Mucosa of descending colon (tissue), 3 donors: Measurements from ENCODE around the gene ARAP2. TPM values are rescaled to one million over a fixed set of nuclear protein-coding genes. Genes with fewer than 3 reads are reported as not detected.

Experiments
- ATAC-seq: fragments of 200-7000 bp; cut with Tn5 transposase; one replicate; pipeline ENCODE4 v1.9.1; 2020; ENCODE audit warnings: mild to moderate bottlenecking, moderate library complexity
- DNase-seq, 3 donors: peaks; one replicate each; pipeline ENCODE4 v3.0.0-alpha.2; 2020
- H3K36me3 ChIP-seq: fragments of 200-600 bp; one replicate; pipeline ENCODE4 v1.8.0; 2021; ENCODE audit warnings: low read depth, mild to moderate bottlenecking
- H3K4me1 ChIP-seq: fragments of 200-600 bp; one replicate; pipeline ENCODE4 v1.8.0; 2021; ENCODE audit warnings: low read depth, mild to moderate bottlenecking
- H3K4me3 ChIP-seq: fragments of 200-600 bp; one replicate; pipeline ENCODE4 v1.8.0; 2021; ENCODE audit warnings: mild to moderate bottlenecking
- H3K9me3 ChIP-seq: fragments of 200-600 bp; one replicate; pipeline ENCODE4 v1.8.0; 2021; ENCODE audit warnings: mild to moderate bottlenecking
- intact Hi-C, 2 donors: fragments of 100-400 bp; cut with DNase I in 1 of 2; cut with micrococcal nuclease in 1 of 2; formaldehyde crosslinking; loops; one replicate each; pipeline versions ENCODE4 v1.11.0 to v1.11.1; 2022; cut with DNase I, micrococcal nuclease
- total RNA-seq, 3 donors: library from RNA; stranded (reverse); fragmentation: NEBNext Ultra II Directional in 2 of 3; extraction: Animal tissue kit (Norgen Biotek cat#: 25700) in 2 of 3; gene quantifications; one replicate each; pipeline versions ENCODE4 v1.2.1 to v1.2.4, GENCODE V29; 2021 to 2023
- TF ChIP-seq, protein P1 (sequence below): fragments of 200-600 bp; IDR thresholded peaks from one replicate; pipeline ENCODE4 v1.8.0; 2022; ENCODE audit warnings: antibody characterized with exemption, mild to moderate bottlenecking
- donor health status: DM: no; HTN: no; CAD: no; lungs with moderate emphysema.
- donor health status: DM: no; HTN: no; CAD: no.
- donor health status: DM: no; HTN: yes; CAD: no.

The ARAP2 gene
- total RNA-seq, 3 donors from 2014 or later = 21.7 to 27.9 (median 22.5) TPM

- Histone ChIP-seq H3K9me3 (no peaks in the 10 kb centered on the region), H3K4me3 (no peak overlapping the region), H3K4me1 (no peaks in the 10 kb centered on the region), H3K36me3 (no peaks in the 10 kb centered on the region)
- TF ChIP-seq, protein P1, sequence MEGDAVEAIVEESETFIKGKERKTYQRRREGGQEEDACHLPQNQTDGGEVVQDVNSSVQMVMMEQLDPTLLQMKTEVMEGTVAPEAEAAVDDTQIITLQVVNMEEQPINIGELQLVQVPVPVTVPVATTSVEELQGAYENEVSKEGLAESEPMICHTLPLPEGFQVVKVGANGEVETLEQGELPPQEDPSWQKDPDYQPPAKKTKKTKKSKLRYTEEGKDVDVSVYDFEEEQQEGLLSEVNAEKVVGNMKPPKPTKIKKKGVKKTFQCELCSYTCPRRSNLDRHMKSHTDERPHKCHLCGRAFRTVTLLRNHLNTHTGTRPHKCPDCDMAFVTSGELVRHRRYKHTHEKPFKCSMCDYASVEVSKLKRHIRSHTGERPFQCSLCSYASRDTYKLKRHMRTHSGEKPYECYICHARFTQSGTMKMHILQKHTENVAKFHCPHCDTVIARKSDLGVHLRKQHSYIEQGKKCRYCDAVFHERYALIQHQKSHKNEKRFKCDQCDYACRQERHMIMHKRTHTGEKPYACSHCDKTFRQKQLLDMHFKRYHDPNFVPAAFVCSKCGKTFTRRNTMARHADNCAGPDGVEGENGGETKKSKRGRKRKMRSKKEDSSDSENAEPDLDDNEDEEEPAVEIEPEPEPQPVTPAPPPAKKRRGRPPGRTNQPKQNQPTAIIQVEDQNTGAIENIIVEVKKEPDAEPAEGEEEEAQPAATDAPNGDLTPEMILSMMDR = no peak
- ATAC-seq = peak; percentile 57
- intact Hi-C loops = no loop called here
- DNase-seq = no peak
Measured at GRCh38 chr4:36088542-36088941, 155.8 kb downstream of the ARAP2 start.

- DNase-seq (no peak), ATAC-seq (no peak)
- Histone ChIP-seq H3K4me1 (no peaks in the 10 kb centered on the region), H3K4me3 (no peak overlapping the region), H3K36me3 (no peaks in the 10 kb centered on the region), H3K9me3 (no peaks in the 10 kb centered on the region)
- TF ChIP-seq, protein P1 = no peak
- intact Hi-C loops = no loop called here
Measured at GRCh38 chr4:36086261-36086786, 158.0 kb downstream of the ARAP2 start.

GRCh38 chr4:36082817-36083216 is 161.5 kb downstream of the ARAP2 start:
- intact Hi-C loops = no loop called here
- Histone ChIP-seq H3K9me3 (no peaks in the 10 kb centered on the region), H3K4me3 (no peak overlapping the region), H3K36me3 (no peaks in the 10 kb centered on the region), H3K4me1 (no peaks in the 10 kb centered on the region)
- TF ChIP-seq, protein P1 = no peak
- DNase-seq = no peak
- no peak for ATAC-seq

- DNase-seq = no peak
- intact Hi-C loops = no loop called here
- TF ChIP-seq, protein P1 = no peak
- Histone ChIP-seq H3K4me3 (no peak overlapping the region), H3K9me3 (no peaks in the 10 kb centered on the region), H3K36me3 (no peaks in the 10 kb centered on the region), H3K4me1 (no peaks in the 10 kb centered on the region)
- ATAC-seq = no peak
Measured at GRCh38 chr4:36081185-36081584, 163.1 kb downstream of the ARAP2 start.

DNA sequence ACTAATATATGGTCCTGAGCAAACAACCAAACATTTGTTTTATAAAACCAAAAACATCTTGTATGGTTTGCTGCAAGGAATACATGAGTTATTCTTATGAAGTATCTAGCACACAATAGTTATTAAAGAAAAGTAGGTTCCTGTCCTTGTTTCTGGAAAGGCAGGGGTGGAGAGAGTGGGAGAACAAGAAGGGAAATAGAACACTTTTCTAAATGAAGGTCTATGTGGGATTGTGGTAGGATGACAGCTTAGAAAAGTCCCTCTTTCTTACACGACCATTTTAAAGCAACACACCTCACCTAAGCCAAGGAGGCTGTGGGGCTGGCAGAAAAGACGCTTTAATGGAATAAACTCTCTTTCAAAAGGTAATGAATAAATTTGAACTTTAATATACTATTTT is 164.6 kb downstream of the ARAP2 start:
- DNase-seq = no peak
- TF ChIP-seq, protein P1 = no peak
- no peaks in the 10 kb centered on the region for H3K9me3 ChIP-seq
- no peak for ATAC-seq
- H3K4me3 ChIP-seq = no peak overlapping the region
- no peaks in the 10 kb centered on the region for H3K4me1 ChIP-seq
- H3K36me3 ChIP-seq = no peaks in the 10 kb centered on the region
- intact Hi-C loops = no loop called here

- Histone ChIP-seq H3K36me3 (no peaks in the 10 kb centered on the region), H3K9me3 (no peaks in the 10 kb centered on the region), H3K4me3 (no peak overlapping the region), H3K4me1 (no peaks in the 10 kb centered on the region)
- DNase-seq (no peak), ATAC-seq (no peak)
- TF ChIP-seq, protein P1 = no peak
- intact Hi-C loops = no loop called here
Measured at GRCh38 chr4:36078319-36078718, 166.0 kb downstream of the ARAP2 start.
